WTC11 (cell line): ENCODE data around the gene PDAP1. TPM values are rescaled to one million over a fixed set of nuclear protein-coding genes. Genes with fewer than 3 reads are reported as not detected.

Experiments
- ATAC-seq: fragments of 200-7000 bp; cut with Tn5 transposase; 2 replicates; pipeline ENCODE4 v1.10.0; 2021; ENCODE audit warnings: mild to moderate bottlenecking, moderate library complexity
- CTCF ChIA-PET: fragments of 300-600 bp; sonication (Branson Sonifier 250); formaldehyde crosslinking; loops from one replicate; lab custom pipeline; 2021; ENCODE audit warnings: antibody characterized with exemption; lab: Charles Lee
- POLR2A ChIA-PET: fragments of 350-600 bp; sonication (Branson Sonifier 250); formaldehyde crosslinking; loops from one replicate; lab custom pipeline; 2021; ENCODE audit warnings: antibody characterized with exemption; lab: Charles Lee
- DNase-seq: peaks from one replicate; pipeline ENCODE4 v3.0.0; 2021; ENCODE audit warnings: low spot score
- H3K27ac Mint-ChIP-seq: 2 replicates; pipeline ENCODE4 v1.8.0; 2021; ENCODE audit warnings: mixed read lengths
- H3K27me3 Mint-ChIP-seq: 2 replicates; pipeline ENCODE4 v1.8.0; 2021; ENCODE audit warnings: low read depth, mild to moderate bottlenecking, moderate library complexity, mixed read lengths
- H3K36me3 Mint-ChIP-seq: 2 replicates; pipeline ENCODE4 v1.8.0; 2021; ENCODE audit warnings: mixed read lengths
- H3K4me1 Mint-ChIP-seq: 2 replicates; pipeline ENCODE4 v1.8.0; 2022; ENCODE audit warnings: mixed read lengths
- H3K4me3 Mint-ChIP-seq: 2 replicates; pipeline ENCODE4 v1.8.0; 2021; ENCODE audit warnings: mild to moderate bottlenecking, moderate library complexity, mixed read lengths
- H3K9me3 Mint-ChIP-seq: 2 replicates; pipeline ENCODE4 v1.8.0; 2021; ENCODE audit warnings: mixed read lengths
- ERG ChIP-seq: fragments of 250-450 bp; sonication (Bioruptor Pico); IDR thresholded peaks from 2 replicates; pipeline ENCODE4 v1.8.0; 2021; ENCODE audit warnings: mild to moderate bottlenecking
- GABPB1 ChIP-seq: sonication (generic); formaldehyde crosslinking; IDR thresholded peaks from 2 replicates; pipeline ENCODE4 v1.8.1; 2023; ENCODE audit warnings: mild to moderate bottlenecking, missing genetic modification reagents
- NFYB ChIP-seq: sonication (generic); formaldehyde crosslinking; conservative IDR thresholded peaks from 2 replicates; pipeline ENCODE4 v1.8.0; 2022; ENCODE audit warnings: low read depth, missing genetic modification reagents
- NR3C1 ChIP-seq: sonication (generic); formaldehyde crosslinking; conservative IDR thresholded peaks from 2 replicates; pipeline ENCODE4 v1.8.1; 2023; ENCODE audit warnings: low read depth, mild to moderate bottlenecking, missing genetic modification reagents
- TCF7 ChIP-seq: sonication (generic); formaldehyde crosslinking; IDR thresholded peaks from 2 replicates; pipeline ENCODE4 v1.8.0; 2022; ENCODE audit warnings: mild to moderate bottlenecking, low read depth, missing genetic modification reagents, moderate library complexity
- ZBTB43 ChIP-seq: sonication (generic); formaldehyde crosslinking; IDR thresholded peaks from 2 replicates; pipeline ENCODE4 v1.8.1; 2023; ENCODE audit warnings: mild to moderate bottlenecking, missing genetic modification reagents
- ZNF138 ChIP-seq: sonication (generic); formaldehyde crosslinking; conservative IDR thresholded peaks from 2 replicates; pipeline ENCODE4 v1.8.1; 2022; ENCODE audit warnings: mild to moderate bottlenecking, moderate library complexity, missing genetic modification reagents
- ZNF671 ChIP-seq: fragments of 250-450 bp; sonication (Bioruptor Pico); IDR thresholded peaks from 2 replicates; pipeline ENCODE4 v1.8.0; 2021; ENCODE audit warnings: mild to moderate bottlenecking
- total RNA-seq: library from RNA; stranded (reverse); gene quantifications from 3 replicates; pipeline ENCODE4 v1.2.3, GENCODE V29; 2021
- TF ChIP-seq, protein P1 (sequence below): sonication (generic); formaldehyde crosslinking; IDR thresholded peaks from 2 replicates; pipeline ENCODE4 v1.8.0; 2023; ENCODE audit warnings: missing genetic modification reagents, mild to moderate bottlenecking, borderline replicate concordance
- TF ChIP-seq, protein P2 (sequence below): sonication (generic); formaldehyde crosslinking; IDR thresholded peaks from 2 replicates; pipeline ENCODE4 v1.8.0; 2022; ENCODE audit warnings: missing genetic modification reagents

Gene PDAP1
- total RNA-seq, 1 experiment from 2014 or later: 177 TPM

- H3K4me3 Mint-ChIP-seq: peak overlapping the region; percentile 84
- H3K36me3 Mint-ChIP-seq: peaks cover 6% of the 10 kb centered on the region
- H3K27me3 Mint-ChIP-seq: peaks cover 12% of the 10 kb centered on the region
- H3K27ac Mint-ChIP-seq: peak overlapping the region; percentile 65; the same call in 1 of the 2 replicates
- POLR2A ChIA-PET: interaction anchor here (0.5 to 2.0 kb wide), 9 partner anchors 14 to 357 kb away, joined by 3 to 14 read pairs (median 3); partner anchors contain the start of genes BUD31 and PDAP1
- TF ChIP-seq ZNF671 (CRISPR knock-in tag) (no peak), TCF7 (CRISPR knock-in tag) (no peak)
- TF ChIP-seq, all 79 proteins: peak for 0
- CTCF ChIA-PET: interaction anchor here (1.0 to 2.7 kb wide), 4 partner anchors 8 to 152 kb away, joined by 4 to 10 read pairs (median 9); no protein-coding TSS in a partner anchor
- DNase-seq (no peak), ATAC-seq (no peak)
- Mint-ChIP-seq H3K9me3 (no peaks in the 10 kb centered on the region), H3K4me1 (peaks cover 10% of the 10 kb centered on the region)
These were observed 35.0 kb downstream of the PDAP1 start for GRCh38 chr7:99373091-99374066.

DNA sequence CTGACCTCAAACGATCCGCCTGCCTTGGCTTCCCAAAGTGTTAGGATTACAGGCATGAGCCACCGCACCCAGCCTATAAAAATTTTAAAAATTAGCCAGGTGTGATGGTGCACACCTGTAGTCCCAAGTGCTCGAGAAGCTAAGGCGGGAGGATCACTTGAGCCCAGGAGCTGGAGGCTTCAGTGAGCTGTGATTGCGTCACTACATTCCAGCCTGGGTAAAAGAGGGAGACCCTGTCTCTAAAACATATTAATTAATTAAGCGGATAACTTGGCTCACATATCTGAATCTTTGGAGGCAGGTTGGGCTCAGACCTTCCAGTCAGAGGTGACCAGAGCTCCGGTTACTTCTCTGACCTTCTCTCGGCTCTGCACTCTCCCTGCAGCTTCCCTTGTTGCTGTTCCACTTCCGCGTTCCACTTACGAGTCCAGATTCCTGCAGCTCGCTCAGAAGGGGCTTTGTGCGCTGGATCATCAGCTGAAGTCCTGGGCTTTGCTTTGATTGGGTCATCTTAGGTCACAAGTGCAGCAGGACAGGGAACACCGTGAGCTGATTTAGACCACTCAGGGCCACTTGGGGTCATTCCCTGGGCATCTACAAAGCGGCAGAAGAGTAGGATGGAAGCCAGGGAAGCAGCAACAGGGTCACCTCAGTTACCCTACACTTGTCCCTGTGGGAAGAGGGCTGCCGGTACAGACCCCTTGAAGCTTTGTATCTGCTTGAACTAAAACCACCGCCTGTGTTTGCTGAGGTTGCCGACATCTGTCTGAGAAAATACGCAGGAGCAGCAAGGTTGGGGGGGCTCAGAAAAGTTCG is 35.9 kb downstream of the PDAP1 start:
- Mint-ChIP-seq H3K36me3 (peaks cover under 1% of the 10 kb centered on the region), H3K4me3 (peak overlapping the region; percentile 84), H3K4me1 (peaks cover 10% of the 10 kb centered on the region), H3K9me3 (no peaks in the 10 kb centered on the region), H3K27me3 (peaks cover 12% of the 10 kb centered on the region), H3K27ac (no peak overlapping the region; the same call in 1 of the 2 replicates)
- no peak for TF ChIP-seq NFYB (CRISPR knock-in tag)
- no peak for TF ChIP-seq ERG (CRISPR knock-in tag)
- TF ChIP-seq GABPB1 (CRISPR knock-in tag): peak; percentile 43; the same call in 1 of the 2 replicates
- TF ChIP-seq NR3C1 (CRISPR knock-in tag): no peak
- no peak for TF ChIP-seq ZBTB43 (CRISPR knock-in tag)
- DNase-seq (no peak), ATAC-seq (no peak)
- ChIA-PET POLR2A (interaction anchor here (0.5 to 2.0 kb wide), 3 partner anchors 15 to 36 kb away, joined by 3 to 8 read pairs (median 3); partner anchors contain the start of genes BUD31 and PDAP1), CTCF (interaction anchor here (0.7 to 2.7 kb wide), 3 partner anchors 13 to 62 kb away, joined by 3 to 10 read pairs (median 9); no protein-coding TSS in a partner anchor)

GRCh38 chr7:99371376-99371920 is 36.9 kb downstream of the PDAP1 start:
- Mint-ChIP-seq H3K9me3 (no peaks in the 10 kb centered on the region), H3K27ac (no peak overlapping the region), H3K4me1 (peaks cover 16% of the 10 kb centered on the region), H3K27me3 (peaks cover 12% of the 10 kb centered on the region), H3K4me3 (no peak overlapping the region), H3K36me3 (no peaks in the 10 kb centered on the region)
- ChIA-PET CTCF (no interaction called here), POLR2A (interaction anchor here (2.0 kb wide), 1 partner anchor 22 kb away, joined by 8 read pairs; no protein-coding TSS in a partner anchor)
- no peak for DNase-seq
- ATAC-seq: no peak
- no peak for TF ChIP-seq ZNF138 (CRISPR knock-in tag)
- TF ChIP-seq, protein P1, sequence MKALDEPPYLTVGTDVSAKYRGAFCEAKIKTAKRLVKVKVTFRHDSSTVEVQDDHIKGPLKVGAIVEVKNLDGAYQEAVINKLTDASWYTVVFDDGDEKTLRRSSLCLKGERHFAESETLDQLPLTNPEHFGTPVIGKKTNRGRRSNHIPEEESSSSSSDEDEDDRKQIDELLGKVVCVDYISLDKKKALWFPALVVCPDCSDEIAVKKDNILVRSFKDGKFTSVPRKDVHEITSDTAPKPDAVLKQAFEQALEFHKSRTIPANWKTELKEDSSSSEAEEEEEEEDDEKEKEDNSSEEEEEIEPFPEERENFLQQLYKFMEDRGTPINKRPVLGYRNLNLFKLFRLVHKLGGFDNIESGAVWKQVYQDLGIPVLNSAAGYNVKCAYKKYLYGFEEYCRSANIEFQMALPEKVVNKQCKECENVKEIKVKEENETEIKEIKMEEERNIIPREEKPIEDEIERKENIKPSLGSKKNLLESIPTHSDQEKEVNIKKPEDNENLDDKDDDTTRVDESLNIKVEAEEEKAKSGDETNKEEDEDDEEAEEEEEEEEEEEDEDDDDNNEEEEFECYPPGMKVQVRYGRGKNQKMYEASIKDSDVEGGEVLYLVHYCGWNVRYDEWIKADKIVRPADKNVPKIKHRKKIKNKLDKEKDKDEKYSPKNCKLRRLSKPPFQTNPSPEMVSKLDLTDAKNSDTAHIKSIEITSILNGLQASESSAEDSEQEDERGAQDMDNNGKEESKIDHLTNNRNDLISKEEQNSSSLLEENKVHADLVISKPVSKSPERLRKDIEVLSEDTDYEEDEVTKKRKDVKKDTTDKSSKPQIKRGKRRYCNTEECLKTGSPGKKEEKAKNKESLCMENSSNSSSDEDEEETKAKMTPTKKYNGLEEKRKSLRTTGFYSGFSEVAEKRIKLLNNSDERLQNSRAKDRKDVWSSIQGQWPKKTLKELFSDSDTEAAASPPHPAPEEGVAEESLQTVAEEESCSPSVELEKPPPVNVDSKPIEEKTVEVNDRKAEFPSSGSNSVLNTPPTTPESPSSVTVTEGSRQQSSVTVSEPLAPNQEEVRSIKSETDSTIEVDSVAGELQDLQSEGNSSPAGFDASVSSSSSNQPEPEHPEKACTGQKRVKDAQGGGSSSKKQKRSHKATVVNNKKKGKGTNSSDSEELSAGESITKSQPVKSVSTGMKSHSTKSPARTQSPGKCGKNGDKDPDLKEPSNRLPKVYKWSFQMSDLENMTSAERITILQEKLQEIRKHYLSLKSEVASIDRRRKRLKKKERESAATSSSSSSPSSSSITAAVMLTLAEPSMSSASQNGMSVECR (CRISPR knock-in tag): no peak
- TF ChIP-seq, protein P2, sequence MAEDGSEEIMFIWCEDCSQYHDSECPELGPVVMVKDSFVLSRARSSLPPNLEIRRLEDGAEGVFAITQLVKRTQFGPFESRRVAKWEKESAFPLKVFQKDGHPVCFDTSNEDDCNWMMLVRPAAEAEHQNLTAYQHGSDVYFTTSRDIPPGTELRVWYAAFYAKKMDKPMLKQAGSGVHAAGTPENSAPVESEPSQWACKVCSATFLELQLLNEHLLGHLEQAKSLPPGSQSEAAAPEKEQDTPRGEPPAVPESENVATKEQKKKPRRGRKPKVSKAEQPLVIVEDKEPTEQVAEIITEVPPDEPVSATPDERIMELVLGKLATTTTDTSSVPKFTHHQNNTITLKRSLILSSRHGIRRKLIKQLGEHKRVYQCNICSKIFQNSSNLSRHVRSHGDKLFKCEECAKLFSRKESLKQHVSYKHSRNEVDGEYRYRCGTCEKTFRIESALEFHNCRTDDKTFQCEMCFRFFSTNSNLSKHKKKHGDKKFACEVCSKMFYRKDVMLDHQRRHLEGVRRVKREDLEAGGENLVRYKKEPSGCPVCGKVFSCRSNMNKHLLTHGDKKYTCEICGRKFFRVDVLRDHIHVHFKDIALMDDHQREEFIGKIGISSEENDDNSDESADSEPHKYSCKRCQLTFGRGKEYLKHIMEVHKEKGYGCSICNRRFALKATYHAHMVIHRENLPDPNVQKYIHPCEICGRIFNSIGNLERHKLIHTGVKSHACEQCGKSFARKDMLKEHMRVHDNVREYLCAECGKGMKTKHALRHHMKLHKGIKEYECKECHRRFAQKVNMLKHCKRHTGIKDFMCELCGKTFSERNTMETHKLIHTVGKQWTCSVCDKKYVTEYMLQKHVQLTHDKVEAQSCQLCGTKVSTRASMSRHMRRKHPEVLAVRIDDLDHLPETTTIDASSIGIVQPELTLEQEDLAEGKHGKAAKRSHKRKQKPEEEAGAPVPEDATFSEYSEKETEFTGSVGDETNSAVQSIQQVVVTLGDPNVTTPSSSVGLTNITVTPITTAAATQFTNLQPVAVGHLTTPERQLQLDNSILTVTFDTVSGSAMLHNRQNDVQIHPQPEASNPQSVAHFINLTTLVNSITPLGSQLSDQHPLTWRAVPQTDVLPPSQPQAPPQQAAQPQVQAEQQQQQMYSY (CRISPR knock-in tag): no peak
